DND-41 (cell line): Measurements from ENCODE around the gene PDE4B.

Experiments
- CTCF ChIP-seq: IDR thresholded peaks from 2 replicates; pipeline ENCODE4 v1.5.1; 2012; ENCODE audit warnings: borderline replicate concordance, low read length, moderate library complexity, mild to moderate bottlenecking; ENCODE audit not compliant: poor library complexity, severe bottlenecking; ENCODE audit errors: extremely low read depth
- EZH2 ChIP-seq: IDR thresholded peaks from 3 replicates; pipeline ENCODE4 v1.6.1; 2012; ENCODE audit warnings: borderline replicate concordance, low read depth, mild to moderate bottlenecking, moderate library complexity, low read length, inconsistent platforms; ENCODE audit not compliant: severe bottlenecking

GRCh38 chr1:65759516-65759915 lies 33.2 kb upstream of the PDE4B start:
- TF ChIP-seq CTCF (no peak), EZH2 (no peak)
